Epidermal melanocyte (primary cell): ENCODE results near the gene TMC5.
"Not testable (repeated sequence)": the region's sequence is repeated elsewhere in the genome, so short reads cannot be mapped to it uniquely, and the experiment has no call there.

Experiments used
- DNase-seq: peaks from one replicate; pipeline ENCODE4 v3.0.0; 2011; ENCODE audit warnings: low spot score; ENCODE audit not compliant: insufficient read length

Gene TMC5

GRCh38 chr16:19542138-19542821, 124.6 kb downstream of the TMC5 start:
- no peak for DNase-seq

GRCh38 chr16:19543278-19543996, 125.8 kb downstream of the TMC5 start:
- not testable (repeated sequence) for DNase-seq

GRCh38 chr16:19548144-19548543, 130.5 kb downstream of the TMC5 start:
- no peak for DNase-seq
